ENCODE results near the gene TMA16.
"Not testable (repeated sequence)": the region's sequence is repeated elsewhere in the genome, so short reads cannot be mapped to it uniquely, and the experiment has no call there.

TMA16 gene

GRCh38 chr4:163494360-163495241, at the start of gene TMA16:
TSS of gene TMA16 (plus strand) at chr4:163494690. CDS start at chr4:163494802, 112 bp downstream.
- DNase-seq: peak; percentile 95

- DNase-seq: not testable (repeated sequence)
Measured at GRCh38 chr4:163447023-163447422, 47.5 kb upstream of the TMA16 start.

- no peak for DNase-seq
Measured at GRCh38 chr4:163447481-163447880, 47.0 kb upstream of the TMA16 start.

- DNase-seq: no peak
Measured at GRCh38 chr4:163448540-163449203, 45.8 kb upstream of the TMA16 start.

GRCh38 chr4:163462556-163462955, 31.9 kb upstream of the TMA16 start:
- no peak for DNase-seq

- no peak for DNase-seq
Measured at GRCh38 chr4:163467082-163467770, 27.3 kb upstream of the TMA16 start.

GRCh38 chr4:163470391-163470790, 24.1 kb upstream of the TMA16 start:
- no peak for DNase-seq

GRCh38 chr4:163473130-163473529, 21.4 kb upstream of the TMA16 start:
- no peak for DNase-seq

- no peak for DNase-seq
Measured at GRCh38 chr4:163473576-163473975, 20.9 kb upstream of the TMA16 start, which contains the start of gene TKTL2. TSS of gene TKTL2 (minus strand) at chr4:163473754. CDS start at chr4:163473734, 20 bp downstream.

- no peak for DNase-seq
Measured at GRCh38 chr4:163474027-163474426, 20.5 kb upstream of the TMA16 start.

- no peak for DNase-seq
Measured at GRCh38 chr4:163476761-163477438, 17.6 kb upstream of the TMA16 start.

GRCh38 chr4:163482190-163482589, 12.3 kb upstream of the TMA16 start:
- no peak for DNase-seq

- DNase-seq: peak; percentile 60
Measured at GRCh38 chr4:163484906-163485305, 9.6 kb upstream of the TMA16 start.

GRCh38 chr4:163485589-163485988, 8.9 kb upstream of the TMA16 start:
- no peak for DNase-seq

GRCh38 chr4:163486321-163486720, 8.2 kb upstream of the TMA16 start:
- DNase-seq: no peak

- no peak for DNase-seq
Measured at GRCh38 chr4:163489929-163490328, 4.6 kb upstream of the TMA16 start.

GRCh38 chr4:163492951-163493504, 1.5 kb upstream of the TMA16 start:
- DNase-seq: peak; percentile 20

GRCh38 chr4:163493643-163494359, 689 bp upstream of the TMA16 start:
- no peak for DNase-seq

GRCh38 chr4:163495900-163496299, 1.4 kb downstream of the TMA16 start:
- peak; percentile 42 for DNase-seq

- no peak for DNase-seq
Measured at GRCh38 chr4:163500586-163500985, 6.1 kb downstream of the TMA16 start.

GRCh38 chr4:163505374-163505773, 10.9 kb downstream of the TMA16 start:
- DNase-seq: no peak

GRCh38 chr4:163515198-163515597, 20.7 kb downstream of the TMA16 start:
- no peak for DNase-seq

Data from activated CD4-positive, alpha-beta T cell treated with anti-CD3 and anti-CD28 coated beads, Interleukin-2, Interleukin-6, amounts not matched to agents 100 ng/mL and 50 ng/mL, durations not matched to agents 16 hours and 8 hours (primary cell).